Activated B cell treated with CpG ODN at 0.5 μM for 24 hours (primary cell): ENCODE data around the gene CTNNA2. TPM values are rescaled to one million over a fixed set of nuclear protein-coding genes. Genes with fewer than 3 reads are reported as not detected.

Experiments
- ATAC-seq: fragments of 200-7000 bp; cut with Tn5 transposase; one replicate; pipeline ENCODE4 v1.10.0; 2021; ENCODE audit warnings: low read depth, mild to moderate bottlenecking, moderate library complexity
- CTCF ChIA-PET: fragments of 350-600 bp; sonication (Branson Sonifier 250); formaldehyde crosslinking; loops from one replicate; lab custom pipeline; 2021; ENCODE audit warnings: antibody characterized with exemption; lab: Charles Lee
- POLR2A ChIA-PET: fragments of 350-600 bp; sonication (Branson Sonifier 250); formaldehyde crosslinking; loops from one replicate; lab custom pipeline; 2021; ENCODE audit warnings: antibody characterized with exemption; lab: Charles Lee
- DNase-seq: peaks from one replicate; pipeline ENCODE4 v3.0.0; 2022
- H3K27ac Mint-ChIP-seq: one replicate; pipeline ENCODE4 v1.8.0; 2020; ENCODE audit warnings: mixed read lengths
- H3K27me3 Mint-ChIP-seq: one replicate; pipeline ENCODE4 v1.8.0; 2021; ENCODE audit warnings: mixed read lengths
- H3K36me3 Mint-ChIP-seq: one replicate; pipeline ENCODE4 v1.8.0; 2021; ENCODE audit warnings: low read depth, mixed read lengths
- H3K4me1 Mint-ChIP-seq: one replicate; pipeline ENCODE4 v1.8.0; 2021; ENCODE audit warnings: mixed read lengths
- H3K4me3 Mint-ChIP-seq: one replicate; pipeline ENCODE4 v1.8.0; 2020; ENCODE audit warnings: mild to moderate bottlenecking, mixed read lengths
- H3K9me3 Mint-ChIP-seq: one replicate; pipeline ENCODE4 v1.8.0; 2020; ENCODE audit warnings: mixed read lengths
- CTCF ChIP-seq: fragments of 200-600 bp; IDR thresholded peaks from one replicate; pipeline ENCODE4 v1.8.0; 2022; ENCODE audit warnings: antibody characterized with exemption, mild to moderate bottlenecking
- intact Hi-C: fragments of 100-400 bp; cut with micrococcal nuclease; formaldehyde crosslinking; loops from one replicate; pipeline ENCODE4 v1.15.1; 2024
- total RNA-seq: library from RNA; stranded (reverse); gene quantifications from 2 replicates; pipeline ENCODE4 v1.2.3, GENCODE V29; 2022

Gene CTNNA2
- total RNA-seq, 1 donor from 2014 or later: not detected

- no peak overlapping the region for H3K4me3 Mint-ChIP-seq
- ChIA-PET POLR2A (no interaction called here), CTCF (no interaction called here)
- H3K4me1 Mint-ChIP-seq: no peaks in the 10 kb centered on the region
- H3K36me3 Mint-ChIP-seq: no peaks in the 10 kb centered on the region
- peaks cover 14% of the 10 kb centered on the region for H3K9me3 Mint-ChIP-seq
- H3K27me3 Mint-ChIP-seq: no peaks in the 10 kb centered on the region
- H3K27ac Mint-ChIP-seq: no peak overlapping the region
- intact Hi-C loops: no loop called here
- DNase-seq (no peak), ATAC-seq (no peak)
- TF ChIP-seq CTCF: no peak
These were observed 692.6 kb downstream of the CTNNA2 start for GRCh38 chr2:80205498-80205897.

GRCh38 chr2:80209458-80209857 lies 696.6 kb downstream of the CTNNA2 start:
- DNase-seq (no peak), ATAC-seq (no peak)
- H3K4me3 Mint-ChIP-seq: no peak overlapping the region
- POLR2A ChIA-PET: no interaction called here
- H3K27me3 Mint-ChIP-seq: no peaks in the 10 kb centered on the region
- H3K4me1 Mint-ChIP-seq: no peaks in the 10 kb centered on the region
- CTCF ChIA-PET: no interaction called here
- no peak for TF ChIP-seq CTCF
- intact Hi-C loops: no loop called here
- no peaks in the 10 kb centered on the region for H3K36me3 Mint-ChIP-seq
- peaks cover 7% of the 10 kb centered on the region for H3K9me3 Mint-ChIP-seq
- no peak overlapping the region for H3K27ac Mint-ChIP-seq

- DNase-seq (no peak), ATAC-seq (no peak)
- no peaks in the 10 kb centered on the region for H3K4me1 Mint-ChIP-seq
- ChIA-PET CTCF (no interaction called here), POLR2A (no interaction called here)
- no peaks in the 10 kb centered on the region for H3K36me3 Mint-ChIP-seq
- H3K9me3 Mint-ChIP-seq: peaks cover 11% of the 10 kb centered on the region
- intact Hi-C loops: no loop called here
- no peak overlapping the region for H3K27ac Mint-ChIP-seq
- H3K4me3 Mint-ChIP-seq: no peak overlapping the region
- TF ChIP-seq CTCF: no peak
- H3K27me3 Mint-ChIP-seq: no peaks in the 10 kb centered on the region
These were observed 704.6 kb downstream of the CTNNA2 start for GRCh38 chr2:80217446-80217845.

GRCh38 chr2:80222644-80223043 lies 709.8 kb downstream of the CTNNA2 start:
- no peaks in the 10 kb centered on the region for H3K36me3 Mint-ChIP-seq
- H3K27me3 Mint-ChIP-seq: no peaks in the 10 kb centered on the region
- no peak overlapping the region for H3K27ac Mint-ChIP-seq
- intact Hi-C loops: no loop called here
- H3K4me3 Mint-ChIP-seq: no peak overlapping the region
- no peaks in the 10 kb centered on the region for H3K4me1 Mint-ChIP-seq
- ATAC-seq (no peak), DNase-seq (no peak)
- peaks cover 3% of the 10 kb centered on the region for H3K9me3 Mint-ChIP-seq
- no peak for TF ChIP-seq CTCF
- ChIA-PET CTCF (no interaction called here), POLR2A (no interaction called here)

- ChIA-PET CTCF (no interaction called here), POLR2A (no interaction called here)
- Mint-ChIP-seq H3K36me3 (no peaks in the 10 kb centered on the region), H3K9me3 (peaks cover 15% of the 10 kb centered on the region), H3K27me3 (no peaks in the 10 kb centered on the region), H3K4me1 (no peaks in the 10 kb centered on the region), H3K27ac (no peak overlapping the region), H3K4me3 (no peak overlapping the region)
- intact Hi-C loops: no loop called here
- no peak for TF ChIP-seq CTCF
- ATAC-seq (no peak), DNase-seq (no peak)
These were observed 718.6 kb downstream of the CTNNA2 start for GRCh38 chr2:80231421-80231820.
